K562 (cell line): ENCODE data around the gene TMEM87A. TPM values are rescaled to one million over a fixed set of nuclear protein-coding genes. Genes with fewer than 3 reads are reported as not detected.

Source experiments
- HNRNPL ChIP-seq: fragments of 200-400 bp; formaldehyde crosslinking; IDR thresholded peaks from 2 replicates; pipeline ENCODE4 v1.6.1; 2017; ENCODE audit warnings: low read depth, mild to moderate bottlenecking, low read length
- MCM2 ChIP-seq: fragments of 450-650 bp; IDR thresholded peaks from 2 replicates; pipeline ENCODE4 v1.6.1; 2017; ENCODE audit warnings: low read depth, mild to moderate bottlenecking
- MXI1 ChIP-seq: IDR thresholded peaks from 2 replicates; pipeline ENCODE4 v1.6.1; 2011; ENCODE audit warnings: low read depth, mild to moderate bottlenecking, improper control_type of control experiment, low read length
- NONO ChIP-seq, 2 experiments: fragments of 200-400 bp in 1 of 2; fragments of 450-650 bp in 1 of 2; formaldehyde crosslinking in 1 of 2; IDR thresholded peaks; 2 replicates each; pipeline ENCODE4 v1.6.1; 2017; ENCODE audit warnings: low read depth in 2 of 2, mild to moderate bottlenecking in 2 of 2, moderate library complexity in 2 of 2, low read length in 1 of 2
- POLR2H ChIP-seq: IDR thresholded peaks from 2 replicates; pipeline ENCODE4 v1.6.1; 2016; ENCODE audit warnings: missing genetic modification characterization, low read depth, mild to moderate bottlenecking, control low read depth, missing compliant biosample characterization, moderate library complexity
- SIN3A ChIP-seq, 2 experiments: fragments of 150-350 bp in 1 of 2; IDR thresholded peaks; 2 replicates each; pipeline ENCODE4 v1.6.1; 2011 to 2016; ENCODE audit warnings: borderline replicate concordance in 2 of 2, low read depth in 2 of 2, low read length in 2 of 2, mild to moderate bottlenecking in 2 of 2, moderate library complexity in 2 of 2; ENCODE audit not compliant: control insufficient read depth in 1 of 2
- polyA plus RNA-seq, 8 experiments: library from polyadenylated mRNA; depleted of rRNA in 4 of 8; stranded (reverse) in 5 of 8; unstranded in 3 of 8; fragments of >200 nt; fragmentation: Nextera tagmentation in 2 of 8; fragmentation: Illumina TruSeq in 1 of 8; extraction: Ambion mirVana in 2 of 8; extraction: Trizol in 1 of 8; gene quantifications; 2 replicates each; pipeline versions ENCODE4 v1.2.1 to v1.2.3, GENCODE V29; 2011 to 2014; ENCODE audit warnings: inconsistent platforms in 1 of 8, missing spikeins in 1 of 8
- total RNA-seq, 7 experiments: library from RNA; depleted of rRNA in 6 of 7; stranded (reverse); fragments of >200 nt in 6 of 7; fragmentation: Illumina TruSeq in 2 of 7; extraction: Trizol in 2 of 7; gene quantifications; 2 replicates each; pipeline versions ENCODE4 v1.2.1 to v1.2.3, GENCODE V29; 2011 to 2021; ENCODE audit warnings: low replicate concordance in 1 of 7
- TF ChIP-seq, protein P1 (sequence below): fragments of 450-650 bp; IDR thresholded peaks from 2 replicates; pipeline ENCODE4 v1.6.1; 2016; ENCODE audit warnings: low read depth
- TF ChIP-seq, protein P2 (sequence below): sonication (generic); formaldehyde crosslinking; IDR thresholded peaks from 2 replicates; pipeline ENCODE4 v1.8.1; 2023; ENCODE audit warnings: mild to moderate bottlenecking, missing genetic modification reagents
- TF ChIP-seq, protein P3 (sequence below): fragments of 450-650 bp; conservative IDR thresholded peaks from 2 replicates; pipeline ENCODE4 v1.6.1; 2016; ENCODE audit warnings: missing genetic modification characterization, low read depth, mild to moderate bottlenecking, control low read depth, missing compliant biosample characterization
- TF ChIP-seq, protein P4 (sequence below): fragments of 250-450 bp; sonication (Bioruptor Pico); IDR thresholded peaks from 2 replicates; pipeline ENCODE4 v1.6.1; 2021; ENCODE audit warnings: mild to moderate bottlenecking

Gene TMEM87A
- total and polyA plus RNA-seq, 9 of the 15 experiments (the other 6 are each of a cell fraction or from before 2014, with no cell fraction given): 16.6 to 43.3 (median 29.6) TPM

DNA sequence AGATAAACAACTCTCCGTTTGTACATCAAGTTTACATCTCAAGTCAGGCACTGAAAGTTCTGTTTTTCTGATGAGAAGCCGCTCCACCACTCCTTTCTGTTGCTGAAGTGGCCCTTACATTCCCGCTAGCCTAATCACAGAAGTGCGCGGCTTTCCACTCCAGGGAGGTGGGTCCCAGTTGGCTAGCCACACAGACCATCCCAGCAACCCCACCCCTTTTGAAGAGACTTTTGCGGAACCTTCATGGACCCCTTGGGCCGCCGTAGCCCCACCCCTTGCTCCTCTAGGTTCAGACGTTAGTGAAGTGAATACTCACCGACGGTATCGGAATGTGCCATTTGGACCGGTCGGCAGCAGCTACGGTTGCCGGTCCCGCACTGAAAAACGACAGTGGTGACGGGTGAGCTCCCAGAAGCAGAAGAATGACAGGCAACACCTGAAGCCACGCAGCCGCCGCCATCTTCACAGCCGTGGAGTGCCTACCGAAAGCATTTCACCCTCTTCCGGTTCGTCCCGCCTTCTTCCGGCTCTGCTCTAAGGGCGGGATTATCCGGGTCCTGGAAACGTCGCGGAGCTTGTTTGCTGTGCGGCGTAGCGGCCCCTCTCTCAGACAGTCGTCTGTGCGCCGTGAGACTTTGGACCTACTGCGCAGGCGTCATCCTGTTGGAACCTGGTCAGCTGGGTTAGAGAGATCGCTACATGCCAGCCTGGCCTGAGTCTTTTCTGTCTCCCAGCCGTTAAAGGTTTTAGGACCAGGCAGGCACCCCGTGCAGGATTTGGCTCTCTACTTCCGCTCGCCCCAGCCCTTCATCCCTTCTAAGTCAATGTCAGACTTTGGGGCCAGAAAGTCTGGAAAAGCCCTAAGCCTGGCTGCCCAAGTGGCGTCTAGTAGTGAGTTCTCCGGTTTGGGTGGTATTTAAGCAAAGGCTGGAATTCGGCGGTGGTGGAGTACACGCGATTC, at the start of gene TMEM87A, which contains the start of gene GANC (continued):
- TF ChIP-seq, protein P1, sequence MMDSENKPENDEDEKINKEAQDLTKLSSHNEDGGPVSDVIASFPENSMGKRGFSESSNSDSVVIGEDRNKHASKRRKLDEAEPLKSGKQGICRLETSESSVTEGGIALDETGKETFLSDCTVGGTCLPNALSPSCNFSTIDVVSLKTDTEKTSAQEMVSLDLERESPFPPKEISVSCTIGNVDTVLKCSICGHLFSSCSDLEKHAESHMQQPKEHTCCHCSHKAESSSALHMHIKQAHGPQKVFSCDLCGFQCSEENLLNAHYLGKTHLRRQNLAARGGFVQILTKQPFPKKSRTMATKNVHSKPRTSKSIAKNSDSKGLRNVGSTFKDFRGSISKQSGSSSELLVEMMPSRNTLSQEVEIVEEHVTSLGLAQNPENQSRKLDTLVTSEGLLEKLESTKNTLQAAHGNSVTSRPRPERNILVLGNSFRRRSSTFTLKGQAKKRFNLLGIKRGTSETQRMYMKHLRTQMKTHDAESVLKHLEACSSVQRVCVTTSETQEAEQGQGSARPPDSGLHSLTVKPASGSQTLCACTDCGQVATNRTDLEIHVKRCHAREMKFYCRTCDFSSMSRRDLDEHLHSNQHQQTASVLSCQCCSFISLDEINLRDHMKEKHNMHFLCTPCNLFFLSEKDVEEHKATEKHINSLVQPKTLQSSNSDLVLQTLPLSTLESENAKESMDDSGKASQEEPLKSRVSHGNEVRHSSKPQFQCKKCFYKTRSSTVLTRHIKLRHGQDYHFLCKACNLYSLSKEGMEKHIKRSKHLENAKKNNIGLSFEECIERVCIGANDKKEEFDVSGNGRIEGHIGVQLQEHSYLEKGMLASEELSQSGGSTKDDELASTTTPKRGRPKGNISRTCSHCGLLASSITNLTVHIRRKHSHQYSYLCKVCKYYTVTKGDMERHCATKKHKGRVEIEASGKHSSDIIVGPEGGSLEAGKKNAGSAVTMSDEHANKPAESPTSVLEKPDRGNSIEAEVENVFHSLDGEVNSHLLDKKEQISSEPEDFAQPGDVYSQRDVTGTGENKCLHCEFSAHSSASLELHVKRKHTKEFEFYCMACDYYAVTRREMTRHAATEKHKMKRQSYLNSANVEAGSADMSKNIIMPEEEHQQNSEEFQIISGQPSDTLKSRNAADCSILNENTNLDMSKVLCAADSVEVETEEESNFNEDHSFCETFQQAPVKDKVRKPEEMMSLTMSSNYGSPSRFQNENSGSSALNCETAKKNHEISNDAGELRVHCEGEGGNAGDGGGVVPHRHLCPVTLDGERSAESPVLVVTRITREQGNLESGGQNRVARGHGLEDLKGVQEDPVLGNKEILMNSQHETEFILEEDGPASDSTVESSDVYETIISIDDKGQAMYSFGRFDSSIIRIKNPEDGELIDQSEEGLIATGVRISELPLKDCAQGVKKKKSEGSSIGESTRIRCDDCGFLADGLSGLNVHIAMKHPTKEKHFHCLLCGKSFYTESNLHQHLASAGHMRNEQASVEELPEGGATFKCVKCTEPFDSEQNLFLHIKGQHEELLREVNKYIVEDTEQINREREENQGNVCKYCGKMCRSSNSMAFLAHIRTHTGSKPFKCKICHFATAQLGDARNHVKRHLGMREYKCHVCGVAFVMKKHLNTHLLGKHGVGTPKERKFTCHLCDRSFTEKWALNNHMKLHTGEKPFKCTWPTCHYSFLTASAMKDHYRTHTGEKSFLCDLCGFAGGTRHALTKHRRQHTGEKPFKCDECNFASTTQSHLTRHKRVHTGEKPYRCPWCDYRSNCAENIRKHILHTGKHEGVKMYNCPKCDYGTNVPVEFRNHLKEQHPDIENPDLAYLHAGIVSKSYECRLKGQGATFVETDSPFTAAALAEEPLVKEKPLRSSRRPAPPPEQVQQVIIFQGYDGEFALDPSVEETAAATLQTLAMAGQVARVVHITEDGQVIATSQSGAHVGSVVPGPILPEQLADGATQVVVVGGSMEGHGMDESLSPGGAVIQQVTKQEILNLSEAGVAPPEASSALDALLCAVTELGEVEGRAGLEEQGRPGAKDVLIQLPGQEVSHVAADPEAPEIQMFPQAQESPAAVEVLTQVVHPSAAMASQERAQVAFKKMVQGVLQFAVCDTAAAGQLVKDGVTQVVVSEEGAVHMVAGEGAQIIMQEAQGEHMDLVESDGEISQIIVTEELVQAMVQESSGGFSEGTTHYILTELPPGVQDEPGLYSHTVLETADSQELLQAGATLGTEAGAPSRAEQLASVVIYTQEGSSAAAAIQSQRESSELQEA: peak; percentile 99
- TF ChIP-seq MCM2 (no peak), HNRNPL (no peak), NONO (IDR thresholded peaks at IDR 0.05; ENCODE audit: low read depth in 2 of 2, low read length in 1 of 2) (peak in 1 of 2 experiments; percentile 48; a peak in 1 of 4 replicates), SIN3A (IDR thresholded peaks at IDR 0.05; ENCODE audit: borderline replicate concordance in 2 of 2, control insufficient read depth in 1 of 2, low read depth in 2 of 2, low read length in 2 of 2) (peak; percentile 66 to 73; a peak in 2 of 4 replicates), POLR2H (tag) (peak; percentile 95), MXI1 (no peak)
- TF ChIP-seq, protein P2, sequence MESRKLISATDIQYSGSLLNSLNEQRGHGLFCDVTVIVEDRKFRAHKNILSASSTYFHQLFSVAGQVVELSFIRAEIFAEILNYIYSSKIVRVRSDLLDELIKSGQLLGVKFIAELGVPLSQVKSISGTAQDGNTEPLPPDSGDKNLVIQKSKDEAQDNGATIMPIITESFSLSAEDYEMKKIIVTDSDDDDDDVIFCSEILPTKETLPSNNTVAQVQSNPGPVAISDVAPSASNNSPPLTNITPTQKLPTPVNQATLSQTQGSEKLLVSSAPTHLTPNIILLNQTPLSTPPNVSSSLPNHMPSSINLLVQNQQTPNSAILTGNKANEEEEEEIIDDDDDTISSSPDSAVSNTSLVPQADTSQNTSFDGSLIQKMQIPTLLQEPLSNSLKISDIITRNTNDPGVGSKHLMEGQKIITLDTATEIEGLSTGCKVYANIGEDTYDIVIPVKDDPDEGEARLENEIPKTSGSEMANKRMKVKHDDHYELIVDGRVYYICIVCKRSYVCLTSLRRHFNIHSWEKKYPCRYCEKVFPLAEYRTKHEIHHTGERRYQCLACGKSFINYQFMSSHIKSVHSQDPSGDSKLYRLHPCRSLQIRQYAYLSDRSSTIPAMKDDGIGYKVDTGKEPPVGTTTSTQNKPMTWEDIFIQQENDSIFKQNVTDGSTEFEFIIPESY: no peak
- TF ChIP-seq, protein P3, sequence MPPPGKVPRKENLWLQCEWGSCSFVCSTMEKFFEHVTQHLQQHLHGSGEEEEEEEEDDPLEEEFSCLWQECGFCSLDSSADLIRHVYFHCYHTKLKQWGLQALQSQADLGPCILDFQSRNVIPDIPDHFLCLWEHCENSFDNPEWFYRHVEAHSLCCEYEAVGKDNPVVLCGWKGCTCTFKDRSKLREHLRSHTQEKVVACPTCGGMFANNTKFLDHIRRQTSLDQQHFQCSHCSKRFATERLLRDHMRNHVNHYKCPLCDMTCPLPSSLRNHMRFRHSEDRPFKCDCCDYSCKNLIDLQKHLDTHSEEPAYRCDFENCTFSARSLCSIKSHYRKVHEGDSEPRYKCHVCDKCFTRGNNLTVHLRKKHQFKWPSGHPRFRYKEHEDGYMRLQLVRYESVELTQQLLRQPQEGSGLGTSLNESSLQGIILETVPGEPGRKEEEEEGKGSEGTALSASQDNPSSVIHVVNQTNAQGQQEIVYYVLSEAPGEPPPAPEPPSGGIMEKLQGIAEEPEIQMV: no peak
- TF ChIP-seq, protein P4, sequence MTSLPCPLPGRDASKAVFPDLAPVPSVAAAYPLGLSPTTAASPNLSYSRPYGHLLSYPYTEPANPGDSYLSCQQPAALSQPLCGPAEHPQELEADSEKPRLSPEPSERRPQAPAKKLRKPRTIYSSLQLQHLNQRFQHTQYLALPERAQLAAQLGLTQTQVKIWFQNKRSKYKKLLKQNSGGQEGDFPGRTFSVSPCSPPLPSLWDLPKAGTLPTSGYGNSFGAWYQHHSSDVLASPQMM (CRISPR knock-in tag): no peak
